SK-N-SH (cell line): ENCODE measurements around the gene PSG1.
"Not testable (repeated sequence)": the region's sequence is repeated elsewhere in the genome, so short reads cannot be mapped to it uniquely, and the experiment has no call there.

Experiments used
- CTCF ChIP-seq: fragments of 200-600 bp; sonication (generic); IDR thresholded peaks from 2 replicates; pipeline ENCODE4 v1.6.1; 2017; ENCODE audit warnings: antibody characterized with exemption, mild to moderate bottlenecking, moderate library complexity
- EP300 ChIP-seq, 2 experiments: IDR thresholded peaks; 2 replicates each; pipeline versions ENCODE4 v1.4.0 to v1.6.1; 2012; ENCODE audit warnings: borderline replicate concordance in 1 of 2, low read depth in 1 of 2, low read length in 1 of 2

DNA sequence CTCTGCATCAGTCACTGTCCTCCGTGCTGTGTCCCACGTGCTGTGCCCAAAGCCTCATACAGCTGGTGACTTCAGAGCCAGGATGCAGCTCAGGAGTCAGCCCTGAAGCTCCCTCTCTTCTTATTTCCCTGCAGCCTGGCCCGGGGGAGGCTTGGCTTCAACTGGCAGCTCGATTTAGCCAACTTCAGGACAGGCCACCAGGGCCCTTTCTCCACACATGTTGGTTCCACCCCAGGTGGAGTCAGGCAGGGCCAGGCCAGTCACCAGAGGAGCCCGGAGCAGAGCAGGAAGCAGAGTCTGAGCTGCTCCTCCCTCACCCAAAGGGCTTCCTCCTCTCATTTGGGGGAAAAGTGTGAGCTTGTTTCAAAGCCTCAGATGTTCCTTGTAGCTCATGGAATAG, 26.6 kb upstream of the PSG1 start:
- TF ChIP-seq CTCF; EP300 (IDR thresholded peaks at IDR 0.05; ENCODE audit: borderline replicate concordance in 1 of 2, low read depth in 1 of 2, low read length in 1 of 2): not testable (repeated sequence)
